ENCODE data around the gene TENM4.

The TENM4 gene

GRCh38 chr11:79309407-79309806 is 131.4 kb downstream of the TENM4 start:
- ATAC-seq (ENCODE audit: insufficient read depth, low read depth) (no peak), DNase-seq (no peak)
- H3K4me1 ChIP-seq (ENCODE audit: insufficient read depth, low read length), result peaks cover 5% of the 10 kb centered on the region
- H3K27me3 ChIP-seq (ENCODE audit: insufficient read depth, low read length, poor library complexity), result no peaks in the 10 kb centered on the region
- no peaks in the 10 kb centered on the region for H3K79me2 ChIP-seq (ENCODE audit: insufficient read depth, low read length)
- no peak overlapping the region for H3K4me3 ChIP-seq (ENCODE audit: low read depth in 1 of 2, low read length in 2 of 2)
- H3K9me3 ChIP-seq (ENCODE audit: insufficient read depth, low read length, severe bottlenecking), result no peaks in the 10 kb centered on the region
- no peaks in the 10 kb centered on the region for H4K20me1 ChIP-seq (ENCODE audit: insufficient read depth, low read length)
- TF ChIP-seq EZH2 (IDR thresholded peaks at IDR 0.05; ENCODE audit: borderline replicate concordance, low read depth, low read length, severe bottlenecking) (no peak), CTCF (IDR thresholded peaks at IDR 0.05; ENCODE audit: borderline replicate concordance, extremely low read depth, low read length, poor library complexity, severe bottlenecking) (no peak)
- H3K4me2 ChIP-seq (ENCODE audit: insufficient read depth, low read length), result no peak overlapping the region
- H3K9ac ChIP-seq (ENCODE audit: low read depth, low read length), result no peak overlapping the region
- no peak overlapping the region for H2AFZ ChIP-seq (ENCODE audit: low read depth, low read length)
- no peak overlapping the region for H3K27ac ChIP-seq (ENCODE audit: low read length)
- H3K36me3 ChIP-seq (ENCODE audit: insufficient read depth, low read length), result no peaks in the 10 kb centered on the region

GRCh38 chr11:79308429-79308828 is 132.4 kb downstream of the TENM4 start:
- no peaks in the 10 kb centered on the region for H3K36me3 ChIP-seq (ENCODE audit: insufficient read depth, low read length)
- ATAC-seq (ENCODE audit: insufficient read depth, low read depth) (no peak), DNase-seq (no peak)
- no peaks in the 10 kb centered on the region for H3K79me2 ChIP-seq (ENCODE audit: insufficient read depth, low read length)
- TF ChIP-seq EZH2 (IDR thresholded peaks at IDR 0.05; ENCODE audit: borderline replicate concordance, low read depth, low read length, severe bottlenecking), result no peak
- TF ChIP-seq CTCF (IDR thresholded peaks at IDR 0.05; ENCODE audit: borderline replicate concordance, extremely low read depth, low read length, poor library complexity, severe bottlenecking), result no peak
- no peaks in the 10 kb centered on the region for H3K9me3 ChIP-seq (ENCODE audit: insufficient read depth, low read length, severe bottlenecking)
- no peak overlapping the region for H3K4me2 ChIP-seq (ENCODE audit: insufficient read depth, low read length)
- no peak overlapping the region for H3K27ac ChIP-seq (ENCODE audit: low read length)
- no peak overlapping the region for H3K9ac ChIP-seq (ENCODE audit: low read depth, low read length)
- H3K27me3 ChIP-seq (ENCODE audit: insufficient read depth, low read length, poor library complexity), result no peaks in the 10 kb centered on the region
- no peak overlapping the region for H2AFZ ChIP-seq (ENCODE audit: low read depth, low read length)
- no peak overlapping the region for H3K4me3 ChIP-seq (ENCODE audit: low read depth in 1 of 2, low read length in 2 of 2)
- peaks cover 7% of the 10 kb centered on the region for H3K4me1 ChIP-seq (ENCODE audit: insufficient read depth, low read length)
- no peaks in the 10 kb centered on the region for H4K20me1 ChIP-seq (ENCODE audit: insufficient read depth, low read length)

DNA sequence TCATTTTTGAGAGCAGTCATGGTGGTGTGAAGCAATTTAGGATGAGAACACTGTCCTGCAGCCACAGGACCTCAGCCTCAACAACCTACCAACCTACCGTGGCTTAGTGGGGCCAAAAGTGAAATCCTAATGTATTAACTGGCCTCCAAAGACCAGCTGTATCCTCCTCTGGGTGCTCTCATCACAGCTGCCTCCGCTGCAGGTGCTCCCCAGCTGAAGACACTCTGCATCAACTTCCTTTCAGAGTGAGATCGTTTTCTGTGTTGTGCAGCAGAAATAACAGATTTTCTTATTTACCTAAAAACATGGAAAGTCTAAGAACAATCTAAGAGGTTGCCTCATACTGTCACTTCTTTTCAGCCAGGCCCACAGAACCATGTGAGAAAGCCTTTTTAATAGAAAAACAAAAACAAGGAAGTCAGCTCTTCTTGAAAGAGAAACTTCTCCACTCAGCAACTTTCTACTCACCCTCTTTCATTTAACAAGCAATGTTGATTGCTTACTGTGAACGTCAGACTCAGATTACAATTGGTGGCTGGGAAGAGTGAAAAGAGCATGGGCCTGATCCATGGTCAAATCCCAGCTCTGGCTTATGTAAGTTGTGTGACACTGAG is 136.1 kb downstream of the TENM4 start:
- Histone ChIP-seq H3K9me3 (ENCODE audit: insufficient read depth, low read length, severe bottlenecking) (no peaks in the 10 kb centered on the region), H3K27ac (ENCODE audit: low read length) (peak overlapping the region; percentile 47), H3K79me2 (ENCODE audit: insufficient read depth, low read length) (no peaks in the 10 kb centered on the region), H3K4me3 (ENCODE audit: low read depth in 1 of 2, low read length in 2 of 2) (no peak overlapping the region), H3K36me3 (ENCODE audit: insufficient read depth, low read length) (no peaks in the 10 kb centered on the region), H3K4me1 (ENCODE audit: insufficient read depth, low read length) (peaks cover 7% of the 10 kb centered on the region), H3K4me2 (ENCODE audit: insufficient read depth, low read length) (peak overlapping the region; percentile 37; the same call in 1 of the 2 replicates), H4K20me1 (ENCODE audit: insufficient read depth, low read length) (no peaks in the 10 kb centered on the region), H3K27me3 (ENCODE audit: insufficient read depth, low read length, poor library complexity) (no peaks in the 10 kb centered on the region), H2AFZ (ENCODE audit: low read depth, low read length) (peak overlapping the region; percentile 36), H3K9ac (ENCODE audit: low read depth, low read length) (no peak overlapping the region)
- ATAC-seq (ENCODE audit: insufficient read depth, low read depth) (peak; percentile 66; the same call in 2 of the 3 replicates), DNase-seq (peak; percentile 6)
- TF ChIP-seq EZH2 (IDR thresholded peaks at IDR 0.05; ENCODE audit: borderline replicate concordance, low read depth, low read length, severe bottlenecking), result no peak
- TF ChIP-seq CTCF (IDR thresholded peaks at IDR 0.05; ENCODE audit: borderline replicate concordance, extremely low read depth, low read length, poor library complexity, severe bottlenecking), result no peak

Data from DND-41 (cell line).